Osteocyte (in vitro differentiated cells): Measurements from ENCODE around the gene NTN1. TPM values are rescaled to one million over a fixed set of nuclear protein-coding genes. Genes with fewer than 3 reads are reported as not detected.

Experiments
- DNase-seq: peaks from one replicate; pipeline ENCODE4 v3.0.0; 2021; ENCODE audit warnings: mixed read lengths; ENCODE audit not compliant: unreplicated experiment; ENCODE audit errors: extremely low spot score
- H3K27ac Mint-ChIP-seq: one replicate; pipeline ENCODE4 v1.8.0; 2021; ENCODE audit warnings: mild to moderate bottlenecking, mixed read lengths; ENCODE audit not compliant: unreplicated experiment
- H3K27me3 Mint-ChIP-seq: one replicate; pipeline ENCODE4 v1.8.0; 2021; ENCODE audit warnings: mixed read lengths; ENCODE audit not compliant: unreplicated experiment
- H3K36me3 Mint-ChIP-seq: one replicate; pipeline ENCODE4 v1.8.0; 2021; ENCODE audit warnings: mixed read lengths; ENCODE audit not compliant: unreplicated experiment
- H3K4me1 Mint-ChIP-seq: one replicate; pipeline ENCODE4 v1.8.0; 2021; ENCODE audit warnings: mixed read lengths; ENCODE audit not compliant: unreplicated experiment
- H3K4me3 Mint-ChIP-seq: one replicate; pipeline ENCODE4 v1.8.0; 2021; ENCODE audit warnings: mild to moderate bottlenecking, moderate library complexity, mixed read lengths; ENCODE audit not compliant: unreplicated experiment
- H3K9me3 Mint-ChIP-seq: one replicate; pipeline ENCODE4 v1.8.0; 2021; ENCODE audit warnings: mixed read lengths; ENCODE audit not compliant: unreplicated experiment
- CTCF ChIP-seq: fragments of 200-600 bp; sonication (generic); IDR thresholded peaks from 2 replicates; pipeline ENCODE4 v1.5.0; 2021; ENCODE audit warnings: antibody characterized with exemption, mild to moderate bottlenecking, moderate library complexity
- total RNA-seq: library from RNA; stranded (reverse); gene quantifications from 2 replicates; pipeline ENCODE4 v1.2.1, GENCODE V29; 2021

Gene NTN1
- total RNA-seq, 1 donor from 2014 or later = 21.4 TPM

DNA sequence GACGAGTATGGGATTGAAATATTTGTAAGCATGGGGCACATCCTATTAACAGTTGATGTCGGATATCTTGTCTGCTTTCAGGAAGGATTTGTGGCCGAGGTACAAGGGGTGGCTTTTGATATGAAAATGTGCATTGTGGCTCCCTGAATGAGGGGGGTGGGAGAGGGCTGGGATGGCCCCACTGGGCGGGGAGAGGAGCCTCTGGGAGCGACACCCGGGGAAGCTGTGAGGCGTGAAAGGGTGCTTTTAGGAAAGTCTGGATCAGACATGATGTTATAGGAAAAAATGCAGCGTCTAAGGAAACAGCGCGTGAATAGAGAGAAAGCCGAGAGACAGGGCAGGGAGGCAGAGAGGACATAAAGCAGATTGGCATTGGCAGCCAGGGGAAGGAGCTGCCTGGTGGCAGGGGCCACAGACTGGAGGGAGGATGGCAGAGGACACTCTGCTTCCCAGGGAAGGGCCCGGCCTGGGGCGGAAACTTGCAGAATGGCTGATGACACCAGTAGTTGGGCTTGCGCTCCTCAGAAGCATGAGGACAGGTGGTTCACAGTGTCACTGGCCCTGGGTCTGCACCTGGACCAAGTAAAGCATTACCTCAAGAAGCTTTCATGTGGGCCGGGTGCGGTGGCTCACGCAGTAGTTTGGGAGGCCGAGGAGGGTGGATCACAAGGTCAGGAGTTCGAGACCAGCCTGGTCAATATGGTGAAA lies 95.7 kb downstream of the NTN1 start:
- H3K4me3 Mint-ChIP-seq = no peak overlapping the region

DNA sequence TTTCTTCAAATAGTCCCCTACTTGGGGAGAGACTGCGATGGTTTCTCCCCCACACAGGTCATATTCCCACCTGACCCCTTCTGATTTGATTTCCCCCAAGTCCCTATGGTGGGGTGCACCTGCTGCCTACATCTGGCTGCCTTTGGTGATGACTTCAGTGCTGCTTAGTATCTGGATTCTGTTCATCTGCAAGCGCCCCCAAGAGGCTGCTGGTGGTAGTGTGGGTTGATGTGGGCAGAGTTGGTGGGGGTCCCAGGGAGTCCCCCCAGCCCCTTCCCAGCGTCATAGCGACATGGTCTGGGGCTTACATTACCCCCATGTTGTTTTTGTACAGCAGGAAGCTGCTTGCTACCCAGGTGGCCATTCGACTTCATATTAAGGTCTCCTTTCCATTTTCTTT lies 99.2 kb downstream of the NTN1 start:
- Mint-ChIP-seq H3K36me3 (no peaks in the 10 kb centered on the region), H3K9me3 (no peaks in the 10 kb centered on the region), H3K4me1 (peaks cover 16% of the 10 kb centered on the region), H3K27me3 (peaks cover 17% of the 10 kb centered on the region), H3K27ac (no peak overlapping the region), H3K4me3 (no peak overlapping the region)
- DNase-seq = no peak
- TF ChIP-seq CTCF = peak; percentile 26

More for the DNA sequence above, 95.7 kb downstream of the NTN1 start:
- no peak for DNase-seq
- peaks cover 26% of the 10 kb centered on the region for H3K4me1 Mint-ChIP-seq
- no peaks in the 10 kb centered on the region for H3K36me3 Mint-ChIP-seq
- TF ChIP-seq CTCF = no peak
- no peak overlapping the region for H3K27ac Mint-ChIP-seq
- peaks cover 11% of the 10 kb centered on the region for H3K27me3 Mint-ChIP-seq
- no peaks in the 10 kb centered on the region for H3K9me3 Mint-ChIP-seq

DNA sequence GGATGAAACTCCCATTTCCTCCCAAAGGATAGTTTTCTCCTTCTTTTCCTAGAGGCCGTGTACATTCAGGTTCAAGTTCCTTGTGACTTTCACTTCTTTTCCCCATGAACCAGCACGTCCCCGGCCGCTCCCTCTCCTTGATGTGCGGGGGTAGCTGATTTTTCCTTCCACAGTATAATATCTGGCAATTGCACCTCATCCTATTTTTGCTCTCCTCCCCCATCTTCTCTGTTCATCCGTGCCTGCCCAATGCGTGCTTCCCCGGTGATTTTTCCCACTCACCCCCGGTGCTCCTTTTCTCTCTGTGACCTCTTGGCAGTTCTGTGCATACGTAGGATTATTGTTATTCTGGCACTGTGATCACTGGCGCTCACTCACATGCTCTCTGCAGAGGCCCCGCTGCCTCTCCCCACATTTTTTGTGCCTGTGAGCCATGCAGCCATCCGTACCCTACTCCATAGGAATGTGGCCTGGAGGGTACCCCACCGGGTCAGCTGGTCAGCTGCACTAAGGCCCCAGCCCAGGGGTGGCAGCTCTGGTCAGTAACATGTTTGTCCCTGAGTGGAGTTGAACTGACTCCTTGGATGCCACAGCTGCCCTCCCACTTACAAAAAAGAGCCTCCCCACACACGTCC lies 100.0 kb downstream of the NTN1 start:
- DNase-seq = no peak
- H3K4me1 Mint-ChIP-seq = peaks cover 9% of the 10 kb centered on the region
- H3K27me3 Mint-ChIP-seq = peaks cover 20% of the 10 kb centered on the region
- H3K9me3 Mint-ChIP-seq = no peaks in the 10 kb centered on the region
- H3K36me3 Mint-ChIP-seq = no peaks in the 10 kb centered on the region
- no peak for TF ChIP-seq CTCF
- H3K27ac Mint-ChIP-seq = no peak overlapping the region
- no peak overlapping the region for H3K4me3 Mint-ChIP-seq

DNA sequence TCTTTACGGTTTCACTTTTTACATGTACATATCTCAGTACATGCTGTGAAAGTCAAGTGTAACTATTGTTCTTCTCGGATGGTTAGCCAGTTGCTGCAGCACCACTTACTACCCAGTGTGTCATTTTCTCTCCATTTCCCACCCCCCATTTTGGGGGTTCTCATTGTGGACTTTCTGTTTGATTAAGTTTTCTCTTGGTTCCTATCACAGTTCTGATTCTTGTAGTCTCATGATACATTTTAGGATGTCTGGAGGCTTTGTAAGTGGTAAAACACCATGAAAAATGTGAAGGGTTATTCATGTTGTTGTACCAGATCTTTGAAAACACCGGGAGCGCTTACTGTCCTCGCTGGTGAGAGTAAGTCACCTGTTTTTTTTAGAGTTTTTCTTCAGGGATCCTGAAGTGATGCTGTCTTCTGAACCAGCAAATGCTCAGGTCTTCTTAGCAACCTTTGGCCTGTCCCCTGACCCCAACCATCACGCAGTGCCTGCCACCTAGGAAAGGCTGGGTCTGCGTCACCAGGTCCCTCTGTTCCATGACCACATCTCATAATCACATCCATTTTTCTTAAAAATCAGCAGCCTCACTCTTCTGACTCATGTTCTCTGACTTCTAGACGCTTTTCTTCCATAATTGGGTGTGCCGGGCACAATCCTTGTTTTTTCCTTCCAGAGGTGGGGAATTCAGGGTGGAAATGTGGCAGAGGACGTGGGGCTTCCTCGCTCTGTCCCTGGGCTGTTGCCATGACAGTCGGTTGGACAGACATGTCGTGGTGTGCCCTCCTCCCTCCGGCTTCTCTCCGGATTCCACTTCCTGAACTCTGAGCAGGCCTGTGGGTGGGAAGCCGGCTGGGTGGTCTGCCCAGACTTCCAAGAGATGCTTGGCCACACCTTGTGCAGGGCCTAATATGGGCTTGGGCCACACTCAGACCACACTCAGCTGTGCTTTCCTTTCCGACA lies 102.6 kb downstream of the NTN1 start:
- no peak overlapping the region for H3K27ac Mint-ChIP-seq
- no peak for TF ChIP-seq CTCF
- no peaks in the 10 kb centered on the region for H3K36me3 Mint-ChIP-seq
- H3K9me3 Mint-ChIP-seq = no peaks in the 10 kb centered on the region
- H3K27me3 Mint-ChIP-seq = peaks cover 20% of the 10 kb centered on the region
- no peak overlapping the region for H3K4me3 Mint-ChIP-seq
- DNase-seq = no peak
- peaks cover 7% of the 10 kb centered on the region for H3K4me1 Mint-ChIP-seq
